Thyroid gland (tissue), 4 donors: ENCODE data around the gene GALNT18. TPM values are rescaled to one million over a fixed set of nuclear protein-coding genes. Genes with fewer than 3 reads are reported as not detected.
A peak's percentile ranks its signal among the peaks of the same experiment; 100 is the strongest.

Source experiments
- DNase-seq, 2 donors: peaks; one replicate each; pipeline ENCODE4 v3.0.0-alpha.2; 2019
- H3K27ac ChIP-seq, 3 donors: fragments of 200-600 bp; sonication (generic); 1 replicate in 2 of 3; 2 replicates in 1 of 3; pipeline ENCODE4 v1.5.1; 2016 to 2019; ENCODE audit warnings: mild to moderate bottlenecking in 1 of 3, moderate library complexity in 1 of 3
- H3K27me3 ChIP-seq: fragments of 200-600 bp; sonication (generic); one replicate; pipeline ENCODE4 v1.5.1; 2019
- H3K36me3 ChIP-seq, 2 donors: fragments of 200-600 bp; sonication (generic); one replicate each; pipeline ENCODE4 v1.5.1; 2016 to 2019
- H3K4me1 ChIP-seq, 2 donors: fragments of 200-600 bp; sonication (generic); one replicate each; pipeline ENCODE4 v1.5.1; 2017 to 2019
- H3K4me3 ChIP-seq, 3 donors: fragments of 200-600 bp; sonication (generic); replicated peaks in 1 of 3; 1 replicate in 2 of 3; 2 replicates in 1 of 3; pipeline ENCODE4 v1.5.1; 2016; ENCODE audit warnings: mild to moderate bottlenecking in 1 of 3
- H3K9me3 ChIP-seq: fragments of 200-600 bp; sonication (generic); one replicate; pipeline ENCODE4 v1.5.1; 2017
- CTCF ChIP-seq, 6 experiments: fragments of 200-600 bp in 3 of 6; fragments of 450-650 bp in 3 of 6; sonication (generic) in 3 of 6; IDR thresholded peaks; one replicate each; pipeline ENCODE4 v1.5.1; 2016 to 2019; ENCODE audit warnings: antibody characterized with exemption in 6 of 6, mild to moderate bottlenecking in 2 of 6, inconsistent platforms in 1 of 6, moderate library complexity in 1 of 6
- POLR2A ChIP-seq, 2 donors: fragments of 450-650 bp; IDR thresholded peaks; one replicate each; pipeline ENCODE4 v1.6.1; 2017; ENCODE audit warnings: antibody characterized with exemption in 2 of 2, mild to moderate bottlenecking in 2 of 2, moderate library complexity in 1 of 2
- WGBS, 2 donors: methylation state at CpG; one replicate each; pipeline ENCODE4 v1.1.5; 2017; 5-methylcytosine and 5-hydroxymethylcytosine counted together
- intact Hi-C: fragments of 100-400 bp; cut with DNase I; formaldehyde crosslinking; loops from one replicate; pipeline ENCODE4 v1.15.1; 2023
- total RNA-seq, 4 donors: library from RNA; depleted of rRNA; stranded (reverse); fragments of >200 nt; gene quantifications; one replicate each; pipeline ENCODE4 v1.2.3, GENCODE V29; 2016

Gene GALNT18
- total RNA-seq, 4 donors from 2014 or later, result 60.7 to 93.8 (median 87.5) TPM

- Histone ChIP-seq H3K4me1 (peaks cover 0 to 6% of the 10 kb centered on the region in 2 donors), H3K9me3 (no peaks in the 10 kb centered on the region), H3K27me3 (no peaks in the 10 kb centered on the region), H3K4me3 (no peak overlapping the region), H3K36me3 (no peaks in the 10 kb centered on the region), H3K27ac (peak overlapping the region in 1 of 3 donors; percentile 7)
- peak in 1 of 2 donors; percentile 15 for DNase-seq
- TF ChIP-seq POLR2A (IDR thresholded peaks at IDR 0.05) (no peak), CTCF (IDR thresholded peaks at IDR 0.05) (no peak)
- intact Hi-C loops, result no loop called here
- 72 to 85% methylated on average over 5 of the region's 5 CpGs for WGBS, 2 donors
These were observed 330.5 kb downstream of the GALNT18 start for GRCh38 chr11:11291041-11292015.

DNA sequence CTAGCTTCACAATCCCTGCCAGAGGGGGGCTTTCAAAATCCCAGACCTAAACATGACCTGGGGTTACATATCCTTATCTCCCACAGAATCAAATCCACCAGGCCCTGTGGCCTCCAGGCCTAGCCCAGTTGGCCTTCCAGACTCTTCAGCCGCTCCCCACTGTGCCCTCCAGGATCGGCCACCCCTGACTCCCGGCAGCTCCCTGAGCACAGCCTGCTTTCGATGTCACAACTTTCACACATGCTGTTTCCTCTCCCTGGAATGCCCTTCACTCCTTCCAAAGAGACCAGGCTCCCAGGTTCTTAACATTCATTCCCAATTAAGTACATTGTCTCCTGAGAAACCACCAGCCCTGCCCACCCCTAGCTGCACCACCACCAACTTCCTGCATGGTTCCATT lies 331.5 kb downstream of the GALNT18 start:
- intact Hi-C loops, result no loop called here
- no peak overlapping the region for H3K4me3 ChIP-seq
- WGBS, 2 donors, result 88 to 97% methylated on average over 4 of the region's 4 CpGs
- H3K9me3 ChIP-seq, result no peaks in the 10 kb centered on the region
- peaks cover 0 to 6% of the 10 kb centered on the region in 2 donors for H3K4me1 ChIP-seq
- no peak for DNase-seq
- no peaks in the 10 kb centered on the region for H3K36me3 ChIP-seq
- TF ChIP-seq CTCF (IDR thresholded peaks at IDR 0.05), result no peak
- TF ChIP-seq POLR2A (IDR thresholded peaks at IDR 0.05), result no peak
- H3K27me3 ChIP-seq, result no peaks in the 10 kb centered on the region
- H3K27ac ChIP-seq, result no peak overlapping the region

DNA sequence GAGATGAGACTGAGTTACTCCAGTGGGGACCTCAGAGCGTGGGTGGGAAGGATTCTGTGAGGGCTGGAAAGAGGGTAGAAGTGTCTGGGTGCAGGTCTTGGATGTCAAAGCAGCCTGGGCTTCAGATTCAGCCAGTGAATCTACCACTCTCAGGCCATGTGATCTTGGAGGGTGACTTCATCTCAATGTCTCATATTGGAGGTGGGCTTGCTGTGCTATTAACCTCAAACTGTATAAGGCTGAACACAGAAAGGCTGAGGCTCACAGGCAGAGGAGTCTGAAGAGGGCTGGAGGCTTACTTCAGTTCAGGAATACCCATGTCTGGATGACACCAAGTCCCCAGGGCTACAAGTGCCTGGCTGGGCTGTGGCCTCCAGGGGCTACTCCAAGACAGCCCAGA lies 332.1 kb downstream of the GALNT18 start:
- H3K4me1 ChIP-seq, result peaks cover 0 to 6% of the 10 kb centered on the region in 2 donors
- no peaks in the 10 kb centered on the region for H3K27me3 ChIP-seq
- intact Hi-C loops, result no loop called here
- no peak for TF ChIP-seq CTCF (IDR thresholded peaks at IDR 0.05)
- no peak for TF ChIP-seq POLR2A (IDR thresholded peaks at IDR 0.05)
- no peaks in the 10 kb centered on the region for H3K36me3 ChIP-seq
- H3K27ac ChIP-seq, result no peak overlapping the region
- no peak for DNase-seq
- WGBS, 2 donors, result 89 to 100% methylated on average over 1 of the region's 1 CpG
- H3K4me3 ChIP-seq, result no peak overlapping the region
- no peaks in the 10 kb centered on the region for H3K9me3 ChIP-seq

DNA sequence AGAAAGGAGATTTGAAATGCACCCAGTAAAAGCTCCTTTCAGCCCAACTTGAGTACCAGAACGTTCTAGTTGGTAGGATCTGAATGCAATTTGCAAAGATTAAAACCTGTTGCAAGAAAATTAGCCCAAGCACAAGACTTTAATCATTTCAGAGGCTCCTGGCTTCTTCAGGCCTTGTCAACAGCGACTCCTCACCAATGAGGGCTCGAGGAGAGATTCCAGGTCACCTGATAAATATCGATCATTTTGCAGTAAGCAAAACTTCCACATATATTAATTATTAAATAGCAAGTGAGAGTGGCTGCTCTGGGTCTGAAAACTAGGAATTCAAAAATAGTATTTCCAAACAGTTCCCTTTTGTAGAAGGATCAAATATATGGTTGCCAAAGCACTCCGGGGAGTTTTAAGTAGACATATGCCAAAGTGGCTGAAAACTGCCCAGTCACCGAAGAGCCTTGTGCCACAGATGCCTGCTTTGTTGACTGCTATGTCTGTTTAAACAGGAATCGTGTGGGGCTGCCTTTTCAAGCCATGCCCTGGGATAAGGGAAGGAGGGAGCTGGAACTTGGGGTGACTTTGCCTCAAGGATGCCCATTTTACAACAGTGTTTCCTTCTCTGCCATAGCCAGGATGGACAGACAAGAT lies 332.7 kb downstream of the GALNT18 start:
- 96 to 97% methylated on average over 7 of the region's 7 CpGs for WGBS, 2 donors
- DNase-seq, result no peak

More for the DNA sequence above, 332.7 kb downstream of the GALNT18 start:
- Histone ChIP-seq H3K27ac (no peak overlapping the region), H3K27me3 (no peaks in the 10 kb centered on the region), H3K9me3 (no peaks in the 10 kb centered on the region), H3K4me3 (no peak overlapping the region), H3K36me3 (no peaks in the 10 kb centered on the region), H3K4me1 (peaks cover 0 to 6% of the 10 kb centered on the region in 2 donors)
- intact Hi-C loops, result no loop called here
- no peak for TF ChIP-seq CTCF (IDR thresholded peaks at IDR 0.05)
- TF ChIP-seq POLR2A (IDR thresholded peaks at IDR 0.05), result no peak
